Measurements from ENCODE around the gene HGD. TPM values are rescaled to one million over a fixed set of nuclear protein-coding genes. Genes with fewer than 3 reads are reported as not detected.
A peak's percentile ranks its signal among the peaks of the same experiment; 100 is the strongest.

Gene HGD
- total RNA-seq, 1 donor from 2014 or later: not detected

DNA sequence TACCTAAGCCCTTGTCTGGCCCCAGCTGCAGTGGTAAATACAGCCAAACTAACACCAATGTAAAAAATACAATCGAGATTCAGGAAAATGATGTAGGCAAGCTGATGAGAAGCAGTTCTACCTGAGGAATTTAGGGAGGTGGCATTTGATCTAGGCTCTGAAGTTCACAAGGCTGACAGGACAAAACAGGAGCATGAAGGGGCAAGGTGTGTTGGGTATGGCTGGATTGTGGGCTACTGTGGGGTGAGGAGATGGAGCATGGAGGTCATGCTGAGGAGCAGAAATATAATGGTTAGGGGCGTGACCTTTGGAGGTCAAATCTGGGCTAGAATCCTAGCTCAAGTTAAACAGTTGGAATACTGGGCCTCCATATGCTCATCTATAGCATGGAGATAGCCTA is 79.4 kb downstream of the HGD start:
- ATAC-seq: peak; percentile 9
- DNase-seq (ENCODE audit: missing footprints): no peak
- intact Hi-C loops (cut with DNase I): no loop called here

GRCh38 chr3:120601554-120601953 is 80.5 kb downstream of the HGD start:
- intact Hi-C loops (cut with DNase I): no loop called here
- no peak for ATAC-seq
- DNase-seq (ENCODE audit: missing footprints): no peak

DNA sequence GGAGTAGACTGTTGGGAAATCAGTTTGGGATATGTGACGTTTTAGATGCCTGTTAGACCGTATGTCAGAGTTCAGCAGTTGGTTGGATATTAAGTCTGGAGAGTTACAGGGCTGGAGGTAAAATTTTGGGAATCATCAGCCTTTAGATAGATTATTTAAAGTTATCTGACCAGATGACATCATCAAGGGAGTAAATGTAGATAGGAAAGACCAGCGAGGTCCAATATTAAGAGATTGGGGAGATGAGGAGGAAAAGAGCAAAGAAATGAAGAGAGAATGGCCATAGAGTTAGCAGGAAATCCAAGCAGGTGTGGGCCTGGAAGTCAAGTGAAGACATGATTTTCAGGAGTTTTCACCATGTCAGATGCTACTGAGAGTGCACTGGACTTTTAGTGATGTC is 82.8 kb downstream of the HGD start:
- ATAC-seq (no peak), DNase-seq (ENCODE audit: missing footprints) (no peak)
- intact Hi-C loops (cut with DNase I): loop anchor here (5.0 kb wide), 1 partner anchor 143 kb away; the partner anchor contains the start of genes GTF2E1 and RABL3

DNA sequence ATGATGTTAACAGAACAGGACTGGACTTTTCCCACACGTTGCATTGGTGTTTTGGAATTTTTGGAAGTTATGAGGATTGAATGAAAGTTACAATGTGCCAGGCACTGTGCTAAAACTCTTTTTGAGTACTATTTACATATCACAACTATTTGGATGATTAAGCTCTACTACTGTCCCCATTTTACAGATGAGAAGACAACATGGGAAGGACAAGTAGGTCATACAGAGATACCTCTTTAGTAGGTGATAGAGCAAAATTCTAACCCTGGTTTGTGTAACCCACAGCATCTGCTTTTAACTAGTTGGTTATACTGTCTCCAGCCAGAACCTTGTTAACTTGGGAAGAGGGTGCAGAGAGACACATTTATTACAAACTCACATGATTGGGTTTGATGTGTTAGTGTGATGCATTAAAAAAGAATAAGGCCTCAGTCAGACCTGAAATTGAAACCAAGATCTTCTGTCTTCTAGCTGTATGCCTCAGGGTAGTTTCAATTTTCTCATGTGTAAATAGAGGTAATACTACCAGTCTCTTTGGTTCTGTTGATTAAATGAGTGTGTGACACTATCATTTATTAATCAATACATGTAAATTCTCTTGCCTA is 84.5 kb downstream of the HGD start:
- ATAC-seq (no peak), DNase-seq (ENCODE audit: missing footprints) (no peak)
- intact Hi-C loops (cut with DNase I): loop anchor here (2.0 to 5.0 kb wide), 2 partner anchors 39 to 145 kb away; partner anchors contain the start of genes GTF2E1 and RABL3

GRCh38 chr3:120596853-120597223 is 85.2 kb downstream of the HGD start:
- intact Hi-C loops (cut with DNase I): loop anchor here (2.0 to 5.0 kb wide), 2 partner anchors 38 to 145 kb away; partner anchors contain the start of genes GTF2E1 and RABL3
- DNase-seq (ENCODE audit: missing footprints): no peak
- no peak for ATAC-seq

GRCh38 chr3:120596116-120596852 is 85.8 kb downstream of the HGD start, which contains the start of gene NDUFB4:
TSS of gene NDUFB4 (plus strand) at chr3:120596336. CDS start at chr3:120596360, 24 bp downstream.
- peak; percentile 100 for ATAC-seq
- intact Hi-C loops (cut with DNase I): loop anchor here (2.0 to 5.0 kb wide), 2 partner anchors 37 to 146 kb away; partner anchors contain the start of genes GTF2E1 and RABL3
- peak; percentile 99 for DNase-seq (ENCODE audit: missing footprints)

GRCh38 chr3:120595788-120596115 is 86.3 kb downstream of the HGD start:
- DNase-seq (ENCODE audit: missing footprints) (no peak), ATAC-seq (no peak)
- intact Hi-C loops (cut with DNase I): loop anchor here (2.0 to 5.0 kb wide), 2 partner anchors 37 to 147 kb away; partner anchors contain the start of genes GTF2E1 and RABL3

DNA sequence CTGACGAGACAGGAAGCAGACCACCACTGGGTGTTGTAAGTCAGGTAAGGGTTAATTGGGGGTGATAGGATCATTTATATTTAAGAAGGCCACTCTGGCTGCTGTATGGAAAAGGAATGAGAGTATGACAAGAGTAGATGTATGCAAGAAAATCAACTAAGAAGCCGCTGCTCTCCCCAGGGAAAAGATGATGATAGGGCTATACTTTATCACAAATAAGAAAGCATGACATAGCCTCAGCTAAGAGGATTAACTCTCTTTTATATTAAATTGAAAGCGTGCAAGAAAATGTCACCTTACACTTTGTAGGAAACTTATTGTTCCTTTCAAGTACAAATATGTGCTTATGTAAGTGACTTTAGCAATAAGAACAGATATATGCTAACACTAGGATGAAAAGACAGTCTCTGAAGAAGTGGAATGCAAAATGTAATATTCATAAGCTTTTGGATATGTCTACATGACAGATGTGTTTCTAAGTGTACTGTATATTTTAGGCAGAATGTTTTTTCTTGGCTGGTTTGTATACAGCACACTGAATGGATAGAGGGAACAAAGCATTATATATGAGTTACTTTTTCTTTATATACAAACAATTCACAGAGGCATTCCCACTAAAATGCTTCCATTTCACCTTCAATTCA is 94.6 kb downstream of the HGD start:
- no peak for DNase-seq (ENCODE audit: missing footprints)
- no peak for ATAC-seq
- intact Hi-C loops (cut with DNase I): no loop called here

Other genes with a start within 250 kb of the HGD start
- gene FSTL1, start 231.2 kb downstream of the HGD start, total RNA-seq: 217 TPM
- 629 TPM for gene NDUFB4, start 85.9 kb downstream of the HGD start, total RNA-seq
- gene RABL3, start 60.3 kb upstream of the HGD start, total RNA-seq: 18.2 TPM
- 15.0 TPM for gene GTF2E1, start 60.5 kb upstream of the HGD start, total RNA-seq
- not detected for gene STXBP5L, start 226.0 kb upstream of the HGD start, total RNA-seq

Measured in Right ventricle myocardium inferior (tissue), 1 donor.